ENCODE measurements around the gene TTC39A.

DNA sequence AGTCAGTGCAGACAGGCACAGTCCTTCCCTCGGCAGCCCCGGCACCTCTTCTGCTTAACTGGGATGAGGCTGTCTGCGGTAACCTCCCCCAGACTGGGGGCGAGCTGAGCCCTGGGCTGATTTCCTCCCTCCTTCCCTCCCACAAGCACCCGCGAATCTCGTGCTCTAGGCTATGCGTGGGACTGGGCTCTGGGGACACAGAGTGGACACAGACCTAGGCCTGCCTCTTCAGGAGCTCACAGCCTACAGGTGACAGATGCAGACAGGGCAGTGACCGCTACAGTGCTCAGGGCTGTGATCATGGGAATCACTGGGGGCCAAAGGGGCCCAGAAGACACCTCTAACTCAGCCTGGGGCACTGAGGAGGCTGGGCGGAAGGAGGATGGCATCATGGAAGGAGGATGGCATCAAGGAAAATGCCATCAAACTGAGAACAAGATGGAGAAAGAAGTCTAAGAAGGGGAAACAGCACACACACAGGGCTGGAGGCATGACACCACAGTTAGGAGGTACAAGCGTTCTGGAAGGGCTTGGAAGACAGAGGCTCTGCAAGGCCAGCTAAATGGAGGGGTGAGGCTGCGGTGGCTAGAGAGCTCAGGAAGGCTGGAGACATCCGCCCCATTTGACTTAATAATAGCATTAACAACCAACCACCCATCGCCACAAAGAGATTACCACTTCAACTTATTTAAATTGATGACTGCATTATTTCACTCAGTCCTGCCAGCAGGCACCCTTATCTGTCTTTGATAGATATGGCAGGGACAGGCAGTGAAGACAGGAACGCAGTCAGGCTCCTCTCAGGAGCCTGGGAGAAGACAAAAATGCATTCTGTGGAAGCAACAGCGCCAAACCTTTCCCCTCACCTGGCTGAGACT lies 4.2 kb downstream of the TTC39A start:
- TF ChIP-seq, protein P1, sequence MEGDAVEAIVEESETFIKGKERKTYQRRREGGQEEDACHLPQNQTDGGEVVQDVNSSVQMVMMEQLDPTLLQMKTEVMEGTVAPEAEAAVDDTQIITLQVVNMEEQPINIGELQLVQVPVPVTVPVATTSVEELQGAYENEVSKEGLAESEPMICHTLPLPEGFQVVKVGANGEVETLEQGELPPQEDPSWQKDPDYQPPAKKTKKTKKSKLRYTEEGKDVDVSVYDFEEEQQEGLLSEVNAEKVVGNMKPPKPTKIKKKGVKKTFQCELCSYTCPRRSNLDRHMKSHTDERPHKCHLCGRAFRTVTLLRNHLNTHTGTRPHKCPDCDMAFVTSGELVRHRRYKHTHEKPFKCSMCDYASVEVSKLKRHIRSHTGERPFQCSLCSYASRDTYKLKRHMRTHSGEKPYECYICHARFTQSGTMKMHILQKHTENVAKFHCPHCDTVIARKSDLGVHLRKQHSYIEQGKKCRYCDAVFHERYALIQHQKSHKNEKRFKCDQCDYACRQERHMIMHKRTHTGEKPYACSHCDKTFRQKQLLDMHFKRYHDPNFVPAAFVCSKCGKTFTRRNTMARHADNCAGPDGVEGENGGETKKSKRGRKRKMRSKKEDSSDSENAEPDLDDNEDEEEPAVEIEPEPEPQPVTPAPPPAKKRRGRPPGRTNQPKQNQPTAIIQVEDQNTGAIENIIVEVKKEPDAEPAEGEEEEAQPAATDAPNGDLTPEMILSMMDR (IDR thresholded peaks at IDR 0.05): no peak
- no peak for TF ChIP-seq POLR2A (IDR thresholded peaks at IDR 0.05)
